IMR-90 (cell line): ENCODE measurements around the gene DCANP1.

ENCODE experiments used
- BHLHE40 ChIP-seq: fragments of 150-350 bp; IDR thresholded peaks from 2 replicates; pipeline ENCODE4 v1.6.1; 2016; ENCODE audit warnings: mild to moderate bottlenecking, low read depth, low read length
- CEBPB ChIP-seq: IDR thresholded peaks from 2 replicates; pipeline ENCODE4 v1.6.1; 2012; ENCODE audit warnings: low read depth, low read length, improper control_type of control experiment
- ELK1 ChIP-seq: fragments of 150-350 bp; IDR thresholded peaks from 2 replicates; pipeline ENCODE4 v1.6.1; 2016; ENCODE audit warnings: low read depth, mild to moderate bottlenecking, low read length, moderate library complexity, borderline replicate concordance
- MAFK ChIP-seq: IDR thresholded peaks from 2 replicates; pipeline ENCODE4 v1.6.1; 2012; ENCODE audit warnings: low read depth, low read length, improper control_type of control experiment
- MAZ ChIP-seq: IDR thresholded peaks from 2 replicates; pipeline ENCODE4 v1.6.1; 2012; ENCODE audit warnings: low read depth, mild to moderate bottlenecking, low read length, improper control_type of control experiment, moderate library complexity, borderline replicate concordance
- MXI1 ChIP-seq: IDR thresholded peaks from 2 replicates; pipeline ENCODE4 v1.6.1; 2012; ENCODE audit warnings: low read depth, mild to moderate bottlenecking, low read length, moderate library complexity, borderline replicate concordance
- POLR2A ChIP-seq: IDR thresholded peaks from 2 replicates; pipeline ENCODE4 v1.6.1; 2012; ENCODE audit warnings: mild to moderate bottlenecking, low read depth, low read length
- RCOR1 ChIP-seq: IDR thresholded peaks from 2 replicates; pipeline ENCODE4 v1.6.1; 2012; ENCODE audit warnings: mild to moderate bottlenecking, low read length, improper control_type of control experiment; ENCODE audit not compliant: insufficient replicate concordance
- RFX5 ChIP-seq: IDR thresholded peaks from 2 replicates; pipeline ENCODE4 v1.8.0; 2012; ENCODE audit warnings: low read depth, mild to moderate bottlenecking, low read length, moderate library complexity
- SMC3 ChIP-seq: fragments of 150-350 bp; IDR thresholded peaks from 2 replicates; pipeline ENCODE4 v1.6.1; 2016; ENCODE audit warnings: low read depth, mild to moderate bottlenecking, antibody characterized with exemption, low read length, moderate library complexity
- TF ChIP-seq, protein P1 (sequence below): conservative IDR thresholded peaks from 2 replicates; pipeline ENCODE4 v1.5.1; 2012; ENCODE audit warnings: mild to moderate bottlenecking, low read depth, low read length, improper control_type of control experiment

GRCh38 chr5:135489466-135490244 lies 42.5 kb upstream of the DCANP1 start:
- no peak for TF ChIP-seq POLR2A
- TF ChIP-seq CEBPB = no peak
- TF ChIP-seq, protein P1, sequence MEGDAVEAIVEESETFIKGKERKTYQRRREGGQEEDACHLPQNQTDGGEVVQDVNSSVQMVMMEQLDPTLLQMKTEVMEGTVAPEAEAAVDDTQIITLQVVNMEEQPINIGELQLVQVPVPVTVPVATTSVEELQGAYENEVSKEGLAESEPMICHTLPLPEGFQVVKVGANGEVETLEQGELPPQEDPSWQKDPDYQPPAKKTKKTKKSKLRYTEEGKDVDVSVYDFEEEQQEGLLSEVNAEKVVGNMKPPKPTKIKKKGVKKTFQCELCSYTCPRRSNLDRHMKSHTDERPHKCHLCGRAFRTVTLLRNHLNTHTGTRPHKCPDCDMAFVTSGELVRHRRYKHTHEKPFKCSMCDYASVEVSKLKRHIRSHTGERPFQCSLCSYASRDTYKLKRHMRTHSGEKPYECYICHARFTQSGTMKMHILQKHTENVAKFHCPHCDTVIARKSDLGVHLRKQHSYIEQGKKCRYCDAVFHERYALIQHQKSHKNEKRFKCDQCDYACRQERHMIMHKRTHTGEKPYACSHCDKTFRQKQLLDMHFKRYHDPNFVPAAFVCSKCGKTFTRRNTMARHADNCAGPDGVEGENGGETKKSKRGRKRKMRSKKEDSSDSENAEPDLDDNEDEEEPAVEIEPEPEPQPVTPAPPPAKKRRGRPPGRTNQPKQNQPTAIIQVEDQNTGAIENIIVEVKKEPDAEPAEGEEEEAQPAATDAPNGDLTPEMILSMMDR = no peak
- no peak for TF ChIP-seq RFX5
- TF ChIP-seq ELK1 = no peak
- TF ChIP-seq BHLHE40 = no peak
- TF ChIP-seq MAZ = no peak
- TF ChIP-seq MAFK = no peak
- no peak for TF ChIP-seq SMC3
- no peak for TF ChIP-seq MXI1
- TF ChIP-seq RCOR1 = no peak
